ENCODE data around the gene MYO5C. TPM values are rescaled to one million over a fixed set of nuclear protein-coding genes. Genes with fewer than 3 reads are reported as not detected.

The MYO5C gene
- total RNA-seq, 1 experiment from 2014 or later: 0.43 TPM

DNA sequence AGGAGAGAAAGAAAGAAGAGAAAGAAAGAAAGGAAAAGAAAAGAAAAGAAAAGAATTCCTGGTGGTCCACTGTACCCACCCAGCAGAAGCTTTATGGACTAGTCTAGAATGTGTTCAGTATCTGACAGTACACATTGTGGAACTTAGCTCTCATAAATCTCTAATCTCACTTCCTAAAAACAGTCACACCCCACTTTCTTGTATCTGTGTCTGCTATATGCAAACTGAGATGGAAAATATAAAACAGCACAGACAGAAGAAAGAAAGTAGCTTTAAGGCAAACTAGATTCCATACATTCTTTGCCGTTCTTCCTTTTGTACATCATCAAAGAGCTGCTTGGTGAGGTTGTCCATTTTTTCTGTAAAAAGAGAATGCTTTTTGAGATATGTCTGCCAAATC, 63.3 kb downstream of the MYO5C start:
- Histone ChIP-seq H3K4me1 (ENCODE audit: insufficient read depth, low read length, poor library complexity, severe bottlenecking) (no peaks in the 10 kb centered on the region), H3K4me3 (ENCODE audit: low read depth, low read length, poor library complexity, severe bottlenecking) (no peak overlapping the region), H3K9me3 (ENCODE audit: low read depth, low read length, poor library complexity, severe bottlenecking) (no peaks in the 10 kb centered on the region), H3K27me3 (replicated peaks; ENCODE audit: insufficient read depth, low read depth, low read length, poor library complexity) (no peaks in the 10 kb centered on the region), H3K36me3 (ENCODE audit: insufficient read depth, low read length, poor library complexity, severe bottlenecking) (no peaks in the 10 kb centered on the region), H3K27ac (ENCODE audit: low read depth, low read length, poor library complexity, severe bottlenecking) (no peak overlapping the region)
- DNase-seq (ENCODE audit: low spot score): no peak
- BruUV-seq (replicated peaks): no TSS peak
- POLR2A ChIA-PET (ENCODE audit: low non-redundant PET): no interaction called here
- intact Hi-C loops (cut with micrococcal nuclease; ENCODE audit: unreplicated experiment): no loop called here
- no peak for TF ChIP-seq EZH2 (IDR thresholded peaks at IDR 0.05; ENCODE audit: borderline replicate concordance, low read depth, low read length, poor library complexity, severe bottlenecking)
- TF ChIP-seq, protein P1, sequence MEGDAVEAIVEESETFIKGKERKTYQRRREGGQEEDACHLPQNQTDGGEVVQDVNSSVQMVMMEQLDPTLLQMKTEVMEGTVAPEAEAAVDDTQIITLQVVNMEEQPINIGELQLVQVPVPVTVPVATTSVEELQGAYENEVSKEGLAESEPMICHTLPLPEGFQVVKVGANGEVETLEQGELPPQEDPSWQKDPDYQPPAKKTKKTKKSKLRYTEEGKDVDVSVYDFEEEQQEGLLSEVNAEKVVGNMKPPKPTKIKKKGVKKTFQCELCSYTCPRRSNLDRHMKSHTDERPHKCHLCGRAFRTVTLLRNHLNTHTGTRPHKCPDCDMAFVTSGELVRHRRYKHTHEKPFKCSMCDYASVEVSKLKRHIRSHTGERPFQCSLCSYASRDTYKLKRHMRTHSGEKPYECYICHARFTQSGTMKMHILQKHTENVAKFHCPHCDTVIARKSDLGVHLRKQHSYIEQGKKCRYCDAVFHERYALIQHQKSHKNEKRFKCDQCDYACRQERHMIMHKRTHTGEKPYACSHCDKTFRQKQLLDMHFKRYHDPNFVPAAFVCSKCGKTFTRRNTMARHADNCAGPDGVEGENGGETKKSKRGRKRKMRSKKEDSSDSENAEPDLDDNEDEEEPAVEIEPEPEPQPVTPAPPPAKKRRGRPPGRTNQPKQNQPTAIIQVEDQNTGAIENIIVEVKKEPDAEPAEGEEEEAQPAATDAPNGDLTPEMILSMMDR (conservative IDR thresholded peaks at IDR 0.05; ENCODE audit: low read depth, low read length): no peak
- CTCF ChIA-PET: no interaction called here

DNA sequence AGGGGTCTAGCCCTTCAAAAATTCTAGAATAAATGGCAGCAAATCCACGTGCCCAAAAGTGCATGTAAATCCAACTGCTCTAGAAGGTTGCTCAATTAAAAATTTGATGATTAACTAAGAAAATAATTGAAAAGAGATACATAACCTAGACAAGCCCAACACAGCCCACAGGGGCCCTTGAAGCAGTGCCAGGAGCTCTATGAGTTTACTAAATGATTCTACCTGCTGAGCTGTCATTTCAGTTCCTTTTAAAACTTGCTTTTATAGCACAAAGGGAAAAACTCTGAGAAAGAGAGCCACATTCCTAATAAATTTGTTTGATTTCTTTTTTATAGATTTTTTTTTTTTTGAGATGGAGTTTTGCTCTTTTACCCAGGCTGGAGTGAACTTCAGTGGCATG, 65.5 kb downstream of the MYO5C start:
- ChIA-PET CTCF (interaction anchor here (0.7 kb wide), 1 partner anchor 936 kb away, joined by 3 read pairs; no protein-coding TSS in a partner anchor), POLR2A (ENCODE audit: low non-redundant PET) (interaction anchor here (0.7 kb wide), 1 partner anchor 1560 kb away, joined by 4 read pairs; no protein-coding TSS in a partner anchor)
- Histone ChIP-seq H3K27ac (ENCODE audit: low read depth, low read length, poor library complexity, severe bottlenecking) (no peak overlapping the region), H3K36me3 (ENCODE audit: insufficient read depth, low read length, poor library complexity, severe bottlenecking) (no peaks in the 10 kb centered on the region), H3K27me3 (replicated peaks; ENCODE audit: insufficient read depth, low read depth, low read length, poor library complexity) (no peaks in the 10 kb centered on the region), H3K9me3 (ENCODE audit: low read depth, low read length, poor library complexity, severe bottlenecking) (no peaks in the 10 kb centered on the region), H3K4me3 (ENCODE audit: low read depth, low read length, poor library complexity, severe bottlenecking) (no peak overlapping the region), H3K4me1 (ENCODE audit: insufficient read depth, low read length, poor library complexity, severe bottlenecking) (no peaks in the 10 kb centered on the region)
- intact Hi-C loops (cut with micrococcal nuclease; ENCODE audit: unreplicated experiment): no loop called here
- TF ChIP-seq, protein P1 (conservative IDR thresholded peaks at IDR 0.05; ENCODE audit: low read depth, low read length): no peak
- TF ChIP-seq EZH2 (IDR thresholded peaks at IDR 0.05; ENCODE audit: borderline replicate concordance, low read depth, low read length, poor library complexity, severe bottlenecking): no peak
- BruUV-seq (replicated peaks): no TSS peak
- DNase-seq (ENCODE audit: low spot score): no peak

DNA sequence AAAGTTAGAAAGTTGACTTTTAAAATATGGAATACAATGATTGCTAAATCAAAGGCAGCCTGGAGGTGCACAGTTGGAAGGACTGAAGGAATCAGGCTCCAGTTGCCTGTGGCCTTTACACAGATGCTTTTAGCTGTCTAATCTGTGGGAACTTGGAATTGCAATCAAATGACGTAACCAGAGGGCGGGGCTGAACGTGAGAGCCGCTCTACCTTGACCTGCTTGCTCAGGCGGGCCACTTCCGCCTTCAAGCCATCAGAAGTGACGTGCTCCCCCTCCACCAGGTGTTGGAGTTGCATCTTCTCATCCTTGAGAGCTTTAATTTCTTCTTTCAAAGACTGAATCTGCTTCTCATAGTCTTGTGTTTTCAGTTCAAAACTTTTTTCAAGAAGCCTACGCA, 66.7 kb downstream of the MYO5C start:
- no peaks in the 10 kb centered on the region for H3K27me3 ChIP-seq (replicated peaks; ENCODE audit: insufficient read depth, low read depth, low read length, poor library complexity)
- ChIA-PET CTCF (interaction anchor here (0.7 kb wide), 1 partner anchor 141 kb away, joined by 3 read pairs; no protein-coding TSS in a partner anchor), POLR2A (ENCODE audit: low non-redundant PET) (no interaction called here)
- no peak overlapping the region for H3K27ac ChIP-seq (ENCODE audit: low read depth, low read length, poor library complexity, severe bottlenecking)
- peak; percentile 10 for DNase-seq (ENCODE audit: low spot score)
- H3K4me1 ChIP-seq (ENCODE audit: insufficient read depth, low read length, poor library complexity, severe bottlenecking): no peaks in the 10 kb centered on the region
- H3K4me3 ChIP-seq (ENCODE audit: low read depth, low read length, poor library complexity, severe bottlenecking): no peak overlapping the region
- intact Hi-C loops (cut with micrococcal nuclease; ENCODE audit: unreplicated experiment): loop anchor here (5.0 kb wide), 2 partner anchors 47 to 247 kb away; no protein-coding TSS in a partner anchor
- BruUV-seq (replicated peaks): no TSS peak
- no peaks in the 10 kb centered on the region for H3K36me3 ChIP-seq (ENCODE audit: insufficient read depth, low read length, poor library complexity, severe bottlenecking)
- TF ChIP-seq, protein P1 (conservative IDR thresholded peaks at IDR 0.05; ENCODE audit: low read depth, low read length): no peak
- no peak for TF ChIP-seq EZH2 (IDR thresholded peaks at IDR 0.05; ENCODE audit: borderline replicate concordance, low read depth, low read length, poor library complexity, severe bottlenecking)
- H3K9me3 ChIP-seq (ENCODE audit: low read depth, low read length, poor library complexity, severe bottlenecking): no peaks in the 10 kb centered on the region

All from A673 (cell line).